Gastrocnemius medialis (tissue), 4 donors: Measurements from ENCODE around the gene ALKBH4.

Experiments
- POLR2A ChIP-seq, 2 donors: fragments of 450-650 bp; IDR thresholded peaks; one replicate each; pipeline ENCODE4 v1.6.1; 2017; ENCODE audit warnings: antibody characterized with exemption in 2 of 2, mild to moderate bottlenecking in 2 of 2, moderate library complexity in 2 of 2
- TF ChIP-seq, protein P1 (sequence below), 5 experiments: fragments of 450-650 bp in 3 of 5; fragments of 200-600 bp in 2 of 5; sonication (generic) in 2 of 5; IDR thresholded peaks in 4 of 5; conservative IDR thresholded peaks in 1 of 5; 1 replicate in 4 of 5; 2 replicates in 1 of 5; pipeline ENCODE4 v1.5.1; 2016 to 2019; ENCODE audit warnings: antibody characterized with exemption in 5 of 5, mild to moderate bottlenecking in 3 of 5, moderate library complexity in 3 of 5

DNA sequence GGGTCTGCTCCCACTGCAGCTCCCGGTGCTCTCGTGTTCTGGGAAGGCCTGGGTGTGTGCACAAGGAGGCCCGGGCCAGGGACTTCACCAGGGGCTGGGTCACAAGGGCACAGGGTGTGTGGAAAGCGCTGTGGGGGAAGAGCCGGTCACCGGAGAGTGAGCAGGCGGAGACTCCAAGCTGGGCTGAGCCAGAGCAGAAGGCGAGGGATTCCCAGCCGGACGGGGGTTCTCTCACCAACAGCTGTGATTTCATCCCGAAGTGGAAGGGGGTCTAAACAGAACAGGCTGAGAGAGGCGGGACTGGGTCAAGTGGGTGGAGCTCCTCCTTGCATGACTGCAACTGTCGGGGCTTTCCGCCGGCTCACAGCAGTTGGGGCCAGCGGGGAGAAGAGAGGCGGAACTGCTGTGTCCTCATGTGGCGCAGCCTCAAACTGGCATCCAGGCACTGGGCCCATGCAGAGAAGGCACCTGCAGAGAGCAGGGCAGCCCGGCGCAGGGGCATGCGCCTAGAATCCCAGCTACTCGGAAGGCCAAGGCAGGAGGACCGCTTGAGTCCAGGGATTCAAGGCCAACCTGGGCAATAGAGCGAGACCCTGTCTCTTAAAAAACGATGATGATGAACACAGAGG is 38.9 kb downstream of the ALKBH4 start:
- TF ChIP-seq, protein P1, sequence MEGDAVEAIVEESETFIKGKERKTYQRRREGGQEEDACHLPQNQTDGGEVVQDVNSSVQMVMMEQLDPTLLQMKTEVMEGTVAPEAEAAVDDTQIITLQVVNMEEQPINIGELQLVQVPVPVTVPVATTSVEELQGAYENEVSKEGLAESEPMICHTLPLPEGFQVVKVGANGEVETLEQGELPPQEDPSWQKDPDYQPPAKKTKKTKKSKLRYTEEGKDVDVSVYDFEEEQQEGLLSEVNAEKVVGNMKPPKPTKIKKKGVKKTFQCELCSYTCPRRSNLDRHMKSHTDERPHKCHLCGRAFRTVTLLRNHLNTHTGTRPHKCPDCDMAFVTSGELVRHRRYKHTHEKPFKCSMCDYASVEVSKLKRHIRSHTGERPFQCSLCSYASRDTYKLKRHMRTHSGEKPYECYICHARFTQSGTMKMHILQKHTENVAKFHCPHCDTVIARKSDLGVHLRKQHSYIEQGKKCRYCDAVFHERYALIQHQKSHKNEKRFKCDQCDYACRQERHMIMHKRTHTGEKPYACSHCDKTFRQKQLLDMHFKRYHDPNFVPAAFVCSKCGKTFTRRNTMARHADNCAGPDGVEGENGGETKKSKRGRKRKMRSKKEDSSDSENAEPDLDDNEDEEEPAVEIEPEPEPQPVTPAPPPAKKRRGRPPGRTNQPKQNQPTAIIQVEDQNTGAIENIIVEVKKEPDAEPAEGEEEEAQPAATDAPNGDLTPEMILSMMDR (IDR thresholded peaks at IDR 0.05 in 4 of 5, conservative IDR thresholded peaks at IDR 0.05 in 1 of 5): no peak
- no peak for TF ChIP-seq POLR2A (IDR thresholded peaks at IDR 0.05)
